RWPE2 (cell line): ENCODE results near the gene TEX50.
"Not testable (repeated sequence)": the region's sequence is repeated elsewhere in the genome, so short reads cannot be mapped to it uniquely, and the experiment has no call there.

Experiments used
- ATAC-seq: fragments of 200-7000 bp; cut with Tn5 transposase; 3 replicates; pipeline ENCODE4 v1.9.1; 2021; ENCODE audit warnings: low read depth
- DNase-seq: peaks from one replicate; pipeline ENCODE4 v3.0.0-alpha.2; 2020; ENCODE audit warnings: low spot score
- H3K27ac ChIP-seq: fragments of 450-650 bp; 2 replicates; pipeline ENCODE4 v1.5.1; 2017; ENCODE audit warnings: mild to moderate bottlenecking; ENCODE audit not compliant: poor library complexity, severe bottlenecking
- H3K27me3 ChIP-seq: fragments of 250-450 bp; sonication (Bioruptor Pico); 2 replicates; pipeline ENCODE4 v1.5.1; 2021; ENCODE audit warnings: mild to moderate bottlenecking, moderate library complexity; ENCODE audit not compliant: insufficient read depth, poor library complexity, severe bottlenecking
- H3K36me3 ChIP-seq: fragments of 250-450 bp; sonication (Bioruptor Pico); 2 replicates; pipeline ENCODE4 v1.5.1; 2020; ENCODE audit warnings: low read depth, mild to moderate bottlenecking, moderate library complexity
- H3K4me1 ChIP-seq: fragments of 250-450 bp; sonication (Bioruptor Pico); 2 replicates; pipeline ENCODE4 v1.5.1; 2021; ENCODE audit warnings: mild to moderate bottlenecking, moderate library complexity; ENCODE audit not compliant: insufficient read depth, poor library complexity, severe bottlenecking
- H3K4me3 ChIP-seq: fragments of 250-450 bp; sonication (Bioruptor Pico); 2 replicates; pipeline ENCODE4 v1.5.1; 2021; ENCODE audit warnings: mild to moderate bottlenecking, moderate library complexity; ENCODE audit not compliant: severe bottlenecking
- H3K9me3 ChIP-seq: fragments of 250-450 bp; sonication (Bioruptor Pico); 2 replicates; pipeline ENCODE4 v1.5.1; 2021; ENCODE audit warnings: mild to moderate bottlenecking, moderate library complexity; ENCODE audit not compliant: severe bottlenecking
- CTCF ChIP-seq: fragments of 450-650 bp; IDR thresholded peaks from one replicate; pipeline ENCODE4 v1.5.1; 2017; ENCODE audit warnings: mild to moderate bottlenecking, moderate library complexity; ENCODE audit not compliant: poor library complexity, severe bottlenecking

TEX50 gene

GRCh38 chr1:173635116-173635515 is at the start of gene TEX50:
TSS of gene TEX50 (plus strand) at chr1:173635338. CDS start at chr1:173635522, 184 bp downstream.
- Histone ChIP-seq H3K4me1 (no peaks in the 10 kb centered on the region), H3K27ac (no peak within 1 kb of the TSS), H3K27me3 (no peaks in the 10 kb centered on the region), H3K36me3 (no peaks in the 10 kb centered on the region), H3K4me3 (no peak within 1 kb of the TSS), H3K9me3 (no peaks in the 10 kb centered on the region)
- TF ChIP-seq CTCF = no peak
- no peak for ATAC-seq
- no peak for DNase-seq

DNA sequence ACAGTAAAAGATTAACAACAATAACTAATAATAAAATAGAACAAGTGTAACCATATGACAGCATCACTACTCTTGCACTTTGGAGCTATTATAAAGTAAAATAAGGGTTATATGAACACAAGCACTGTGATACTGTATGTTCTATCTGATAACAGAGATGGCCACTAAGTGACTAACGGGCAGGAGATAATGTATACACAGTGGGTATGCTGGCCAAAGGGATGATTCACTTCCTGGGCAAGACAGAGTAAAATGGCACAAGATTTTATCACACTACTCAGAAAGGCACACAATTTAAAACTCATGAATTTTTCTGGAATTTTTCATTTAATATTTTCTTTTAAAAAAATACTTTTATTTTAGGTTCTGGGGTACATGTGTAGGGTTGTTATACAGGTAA is 44.6 kb upstream of the TEX50 start:
- Histone ChIP-seq H3K4me1 (peaks cover 8% of the 10 kb centered on the region), H3K36me3 (no peaks in the 10 kb centered on the region), H3K27ac (no peak overlapping the region), H3K9me3 (no peaks in the 10 kb centered on the region), H3K27me3 (no peaks in the 10 kb centered on the region), H3K4me3 (no peak overlapping the region)
- TF ChIP-seq CTCF = no peak
- peak; percentile 99 for ATAC-seq
- DNase-seq = no peak

DNA sequence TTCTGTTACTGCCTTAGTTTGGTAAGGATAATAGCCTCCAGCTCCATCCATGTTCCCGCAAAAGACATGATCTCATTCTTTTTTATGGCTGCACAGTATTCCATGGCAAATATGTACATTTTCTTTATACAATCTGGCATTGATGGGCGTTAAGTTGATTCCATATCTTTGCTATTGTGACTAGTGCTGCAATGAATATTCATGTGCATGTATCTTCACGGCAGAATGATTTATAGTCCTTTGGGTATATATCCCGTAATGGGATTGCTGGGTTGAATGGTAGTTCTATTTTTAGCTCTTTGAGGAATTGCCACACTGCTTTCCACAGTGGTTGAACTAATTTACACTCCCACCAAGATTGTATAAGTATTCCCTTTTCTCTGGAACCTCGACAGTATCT is 44.0 kb upstream of the TEX50 start:
- H3K9me3 ChIP-seq, DNase-seq, H3K27ac ChIP-seq, H3K27me3 ChIP-seq, ATAC-seq, H3K4me3 ChIP-seq, H3K4me1 ChIP-seq, H3K36me3 ChIP-seq: not testable (repeated sequence)

- H3K4me3 ChIP-seq = no peak overlapping the region
- no peaks in the 10 kb centered on the region for H3K27me3 ChIP-seq
- H3K9me3 ChIP-seq = no peaks in the 10 kb centered on the region
- H3K4me1 ChIP-seq = no peaks in the 10 kb centered on the region
- TF ChIP-seq CTCF = no peak
- no peak overlapping the region for H3K27ac ChIP-seq
- H3K36me3 ChIP-seq = no peaks in the 10 kb centered on the region
- DNase-seq (no peak), ATAC-seq (no peak)
Observed at GRCh38 chr1:173596097-173596825, 38.9 kb upstream of the TEX50 start.

DNA sequence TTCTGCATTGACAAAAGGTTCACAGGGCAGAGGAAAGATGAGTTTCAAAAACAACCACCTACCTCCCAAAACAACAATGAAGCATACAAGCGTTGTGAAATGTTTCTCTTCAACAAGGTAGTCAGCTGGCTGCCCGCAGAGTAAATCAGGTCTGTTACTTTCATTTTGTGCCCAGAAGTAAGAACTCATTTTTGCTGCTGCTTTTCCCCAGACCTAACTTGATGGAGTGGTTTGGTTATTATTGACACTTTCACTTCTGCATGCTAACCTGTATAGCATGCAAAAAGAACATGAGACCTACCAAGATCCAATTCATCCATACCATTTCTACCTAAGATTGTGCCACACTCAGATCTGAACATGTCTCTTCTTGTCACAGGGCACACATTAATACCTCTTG is 33.5 kb upstream of the TEX50 start:
- Histone ChIP-seq H3K27me3 (no peaks in the 10 kb centered on the region), H3K9me3 (no peaks in the 10 kb centered on the region), H3K4me3 (no peak overlapping the region), H3K4me1 (no peaks in the 10 kb centered on the region), H3K36me3 (no peaks in the 10 kb centered on the region), H3K27ac (no peak overlapping the region)
- ATAC-seq (no peak), DNase-seq (no peak)
- no peak for TF ChIP-seq CTCF
